HG02973 (cell line): ENCODE results near the gene LRRC56.
A peak's percentile ranks its signal among the peaks of the same experiment; 100 is the strongest.
"Not testable (repeated sequence)": the region's sequence is repeated elsewhere in the genome, so short reads cannot be mapped to it uniquely, and the experiment has no call there.

ENCODE experiments used
- ATAC-seq: cut with Tn5 transposase; IDR thresholded peaks from one replicate; pipeline ENCODE4 v1.9.1; 2021; ENCODE audit warnings: moderate library complexity; ENCODE audit not compliant: unreplicated experiment

Gene LRRC56

DNA sequence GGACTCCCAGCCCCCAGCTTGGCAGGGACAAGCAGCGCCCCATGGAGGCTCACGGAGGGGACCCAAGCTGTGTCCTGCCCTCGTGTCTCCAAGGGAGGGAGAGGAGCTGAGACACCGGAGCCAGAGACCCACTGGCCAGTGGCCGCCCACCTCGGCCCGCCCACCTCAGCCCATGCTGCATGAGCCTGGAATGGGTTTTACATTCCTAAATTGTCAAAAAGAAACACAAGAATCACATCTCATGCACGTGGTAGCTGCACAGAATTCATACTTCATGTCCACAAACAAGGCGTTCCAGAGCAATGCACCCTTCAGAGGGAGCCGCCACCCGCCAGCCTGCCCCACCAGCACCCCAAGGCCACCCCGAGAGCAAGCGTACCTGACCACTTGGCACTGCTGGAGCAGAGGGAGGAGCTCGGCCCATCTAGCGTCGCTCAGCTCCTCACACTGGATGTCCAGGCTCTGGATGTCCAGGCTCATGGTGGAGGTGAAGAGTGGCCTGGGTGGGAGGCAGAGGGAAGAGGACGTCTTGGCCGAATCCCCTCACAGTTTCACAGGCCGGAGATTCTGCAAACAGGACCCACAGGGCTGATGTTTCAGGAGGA lies 35.5 kb upstream of the LRRC56 start:
- ATAC-seq, result no peak

DNA sequence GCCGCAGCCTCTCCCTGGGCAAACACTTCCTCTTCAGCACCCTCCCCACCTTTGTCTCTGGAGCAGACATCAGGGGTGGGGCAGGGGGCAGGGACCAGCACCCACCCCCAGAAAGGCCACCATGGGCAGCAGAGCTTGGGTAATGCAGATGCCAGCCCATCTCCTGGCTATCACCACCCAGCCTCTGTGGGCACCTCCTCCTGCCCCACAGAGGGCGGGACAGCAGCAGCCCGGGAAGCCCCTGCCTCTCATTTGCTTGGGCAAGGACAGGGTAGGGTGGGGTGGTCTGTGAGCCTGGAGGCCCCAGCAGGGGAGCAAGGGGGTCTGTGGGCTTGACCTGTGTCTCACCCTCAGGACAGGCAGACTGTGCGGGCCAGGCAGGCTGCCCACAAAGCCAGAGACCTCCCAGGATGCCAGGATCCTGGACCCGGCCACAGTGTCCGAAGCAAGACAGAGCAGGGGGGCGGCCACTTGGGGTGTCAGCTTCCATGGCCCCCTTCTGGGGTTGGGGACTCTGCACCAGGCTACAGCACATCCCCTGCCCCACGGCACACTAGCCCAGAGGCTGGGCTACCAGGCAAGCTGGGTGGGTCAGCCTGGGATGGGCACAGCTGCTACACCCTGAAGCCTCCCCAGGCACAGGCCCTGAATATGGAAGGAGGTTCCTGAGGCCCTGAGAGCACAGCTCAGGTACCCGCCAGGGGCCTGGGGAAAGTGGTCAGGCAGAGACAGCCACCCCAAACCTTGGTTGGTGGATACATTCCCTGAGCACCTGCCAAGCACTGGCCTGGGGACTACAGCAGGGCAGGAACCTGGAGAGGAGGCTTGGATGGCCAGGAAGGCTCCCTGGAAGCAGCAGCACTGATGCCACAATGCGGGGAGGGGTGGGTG lies 34.8 kb upstream of the LRRC56 start:
- no peak for ATAC-seq

DNA sequence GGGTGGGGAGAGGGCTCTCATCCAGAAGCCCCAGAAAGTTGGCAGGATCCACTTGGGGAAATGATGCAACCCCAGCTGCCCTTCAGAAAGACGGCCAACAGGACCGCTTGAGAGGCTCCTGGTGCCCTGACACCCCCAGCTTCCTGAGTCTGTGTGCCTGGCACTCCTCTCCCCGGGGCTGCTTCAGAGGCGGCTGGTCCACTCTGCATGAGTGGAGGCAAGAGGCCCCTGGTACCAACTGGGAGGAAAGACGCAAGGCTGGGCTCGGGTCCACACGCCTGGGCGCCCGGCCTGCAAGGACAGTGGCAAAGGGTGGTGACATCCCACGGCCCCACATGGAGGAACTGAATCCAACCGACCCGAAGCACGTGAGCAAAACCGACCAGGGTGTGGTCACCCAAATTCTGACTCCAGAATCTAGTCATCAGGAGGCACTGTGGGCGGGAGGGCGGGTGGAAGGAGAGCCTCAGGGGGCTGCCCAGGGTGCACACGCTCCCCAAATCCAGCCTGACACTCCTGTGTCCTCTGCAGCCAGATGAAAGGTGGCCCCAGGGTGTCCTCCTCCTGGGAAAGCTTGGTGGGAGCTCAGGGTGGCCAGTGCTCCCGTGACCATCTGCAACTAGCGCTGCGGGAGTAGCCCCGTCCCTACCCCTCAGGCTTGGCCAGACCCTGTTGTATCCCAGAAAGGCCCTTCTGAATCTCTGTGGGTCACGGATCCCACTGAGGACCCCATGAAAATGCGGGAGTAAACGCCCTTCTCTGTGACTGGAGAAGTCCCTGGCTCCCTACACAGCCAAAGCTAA lies 33.9 kb upstream of the LRRC56 start:
- ATAC-seq, result no peak

DNA sequence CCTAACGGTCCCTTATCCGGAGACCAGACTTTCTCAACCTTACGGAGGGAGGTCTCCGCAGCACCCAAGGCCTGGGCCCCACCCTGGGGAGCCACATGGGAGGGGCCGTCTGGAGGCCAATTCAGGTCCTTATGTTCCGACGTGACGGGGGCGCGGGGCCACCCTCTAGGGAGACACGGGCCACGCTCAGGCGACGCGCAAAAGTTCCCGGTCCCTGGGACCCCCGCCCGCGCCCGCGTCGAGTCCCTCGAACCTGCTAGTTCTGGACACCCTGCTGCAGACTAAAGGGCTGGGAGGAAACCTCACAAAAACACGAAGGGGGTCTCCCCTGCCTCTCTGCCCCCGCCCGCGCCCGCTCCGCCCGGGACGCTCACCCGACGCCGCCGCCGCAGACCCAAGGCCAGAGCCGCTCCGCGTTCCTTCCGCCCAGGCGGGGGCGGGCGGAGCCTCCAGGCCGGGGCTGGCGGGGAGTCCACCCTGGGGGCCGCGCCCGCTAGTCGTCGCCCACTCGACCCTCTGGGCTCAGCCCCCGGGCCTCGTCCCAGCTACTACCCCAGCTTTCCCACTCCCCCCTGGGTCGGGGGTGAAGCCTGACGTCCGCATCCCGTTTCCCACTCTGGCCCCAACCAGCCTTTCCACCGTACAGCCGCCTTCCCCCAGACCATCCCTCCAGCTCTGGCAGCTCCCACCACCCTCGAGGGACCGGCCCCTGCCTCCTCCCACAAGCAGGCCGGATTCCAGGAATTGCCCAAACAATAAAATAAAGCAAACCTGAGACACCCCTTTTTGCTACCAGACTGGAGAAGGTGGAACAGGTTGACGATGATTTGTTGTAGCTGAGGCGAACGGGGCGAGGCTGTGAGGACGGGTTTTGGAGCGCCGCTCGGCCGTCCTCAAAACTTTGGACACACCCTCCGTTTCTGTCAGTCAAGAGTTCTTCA lies 33.0 kb upstream of the LRRC56 start:
- no peak for ATAC-seq

DNA sequence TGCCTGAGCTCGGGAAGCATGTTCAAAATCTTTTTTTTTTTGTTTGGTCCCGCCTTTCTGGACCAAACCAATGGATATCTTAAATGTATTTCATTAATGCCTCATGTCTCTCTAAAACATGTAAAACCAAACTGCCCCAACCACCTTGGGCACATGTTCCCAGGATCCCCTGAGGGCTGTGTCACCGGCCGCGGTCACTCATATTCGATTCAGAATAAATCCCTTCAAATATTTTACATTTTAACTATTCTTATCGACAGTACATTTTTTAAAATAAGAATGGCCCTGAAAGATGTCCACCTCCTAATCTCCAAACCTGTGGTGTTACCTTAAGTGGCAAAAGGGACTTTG lies 32.4 kb upstream of the LRRC56 start:
- ATAC-seq, result no peak

DNA sequence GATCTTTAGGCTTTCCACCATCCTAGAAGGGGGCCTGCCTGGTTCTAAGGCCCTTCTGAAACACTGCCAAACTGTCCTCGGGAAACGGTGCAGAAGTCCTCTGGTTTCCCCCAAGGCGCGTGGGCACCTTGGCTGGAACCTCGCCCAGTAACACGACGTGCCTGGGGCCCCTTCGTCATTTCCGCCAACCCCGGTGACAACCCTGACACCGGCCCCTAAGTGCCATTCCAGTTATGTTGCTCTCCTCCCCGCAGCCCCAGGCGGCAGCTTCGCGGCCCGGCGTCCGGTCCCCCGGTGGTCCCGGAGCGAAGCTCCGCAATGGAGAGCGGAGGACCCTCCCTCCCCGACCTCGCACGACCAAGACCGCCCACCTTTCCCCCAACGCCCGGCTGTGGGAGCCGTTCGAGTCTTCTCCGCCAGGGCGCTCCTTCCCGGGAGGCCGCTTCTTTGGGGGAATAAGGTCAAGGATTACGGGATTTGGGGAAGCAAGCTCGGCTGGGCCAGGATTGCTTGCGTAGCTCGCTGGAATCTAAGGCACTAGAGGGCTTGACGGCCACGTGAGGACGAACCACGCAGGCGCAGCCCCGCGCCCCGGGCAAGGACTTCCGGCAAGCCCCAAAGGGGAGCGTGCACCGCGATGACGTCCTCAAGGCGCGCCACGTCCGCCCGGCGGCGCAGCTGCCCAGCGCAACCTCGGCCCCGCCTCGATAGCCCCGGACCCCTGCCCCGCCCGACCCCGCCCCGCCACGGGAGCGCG lies 30.9 kb upstream of the LRRC56 start:
- ATAC-seq, result peak; percentile 52

DNA sequence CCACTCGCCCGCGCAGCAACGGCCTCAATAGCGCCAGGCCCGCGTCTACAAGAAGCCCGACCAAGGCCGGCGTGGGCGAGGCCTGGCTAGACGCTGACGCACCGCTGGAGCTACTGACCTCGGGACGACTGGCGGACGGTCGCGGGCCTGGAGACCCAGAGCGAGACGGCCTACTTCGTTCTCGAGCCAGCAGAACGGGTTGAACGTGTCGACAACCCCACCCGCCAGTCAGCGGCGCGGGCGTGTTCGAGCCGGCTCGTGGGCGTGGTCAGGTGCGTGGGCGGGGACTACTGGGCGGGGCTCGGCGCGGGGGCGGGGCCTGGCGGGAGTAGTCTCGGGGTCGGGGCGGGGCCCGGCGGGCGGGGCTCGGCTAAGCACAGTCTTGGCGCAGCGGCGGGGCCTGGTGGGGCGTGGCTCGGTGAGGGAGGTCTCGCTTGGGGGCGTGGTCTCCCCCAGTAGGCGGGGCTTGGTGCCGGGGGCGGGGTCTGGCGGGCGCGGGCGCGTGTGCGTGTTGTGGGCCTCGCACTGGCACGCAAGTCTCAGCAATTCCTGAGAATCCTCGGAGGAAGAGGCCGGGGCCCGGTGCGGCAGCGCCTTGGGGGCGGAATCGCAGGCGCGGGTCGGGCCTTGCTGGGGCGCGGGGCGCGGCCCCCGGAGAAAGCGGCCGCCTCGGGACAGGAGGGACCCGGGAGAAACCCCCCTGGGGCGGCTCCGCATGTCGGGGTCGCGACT lies 30.2 kb upstream of the LRRC56 start, which contains the start of gene RNH1:
Gene RNH1, minus strand, starts transcription at position 248 of the 732 bp plus-strand sequence. CDS start 5,080 bp downstream, outside the sequence.
- peak; percentile 46 for ATAC-seq

DNA sequence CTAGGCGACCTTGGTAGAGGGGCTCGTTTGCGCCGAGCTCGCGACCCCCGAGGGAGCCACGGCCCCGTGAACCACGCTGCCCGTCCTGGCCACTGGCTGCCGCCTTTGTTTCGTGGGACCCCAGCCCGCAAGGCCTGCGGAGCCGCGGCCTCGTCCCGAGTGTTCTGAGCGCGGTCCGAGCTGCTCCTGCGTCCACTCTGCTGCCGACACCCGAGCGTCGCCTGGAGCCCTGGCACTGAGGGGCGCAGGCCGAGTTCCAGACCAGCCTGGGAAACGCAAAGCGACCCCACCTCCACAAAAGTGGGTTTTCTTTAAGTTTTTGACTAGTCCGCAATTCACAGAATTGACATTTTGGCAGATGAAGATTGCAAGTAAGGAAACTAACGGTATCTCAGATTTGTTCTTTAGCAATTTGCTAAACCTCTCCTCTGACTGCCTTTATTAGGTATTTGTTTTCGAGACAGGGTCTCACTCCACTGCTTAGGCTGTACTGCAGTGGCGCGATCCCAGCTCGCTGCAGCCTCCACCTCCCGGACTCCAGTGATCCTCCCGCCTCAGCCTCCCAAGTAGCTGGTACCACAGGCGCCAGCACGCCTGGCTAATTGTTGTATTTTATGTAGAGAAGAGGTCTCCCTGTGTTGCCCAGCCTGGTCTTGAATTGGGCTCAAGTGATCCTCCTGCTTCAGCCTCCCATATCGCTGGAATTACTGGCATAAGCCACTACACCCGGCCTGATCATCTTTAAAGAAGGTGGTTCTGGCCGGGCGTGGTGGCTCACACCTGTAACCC lies 29.4 kb upstream of the LRRC56 start:
- no peak for ATAC-seq

DNA sequence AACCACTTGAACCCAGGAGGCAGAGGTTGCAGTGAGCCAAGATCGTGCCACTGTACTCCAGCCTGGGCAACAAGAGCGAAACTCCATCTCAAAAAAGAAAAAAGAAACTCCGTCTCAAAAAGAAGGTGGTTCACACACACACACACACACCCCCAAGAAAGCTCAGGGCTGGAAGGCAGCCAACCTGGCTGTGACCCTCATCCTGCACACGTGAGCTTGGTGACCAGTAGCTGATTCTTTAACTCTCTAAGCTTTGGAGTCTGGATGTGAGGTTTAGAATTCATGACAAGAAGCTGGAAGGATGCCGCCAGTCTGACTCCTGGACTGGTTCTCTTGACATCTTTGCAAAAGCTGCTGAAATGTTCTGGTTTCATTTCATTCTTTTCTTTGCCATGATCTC lies 28.4 kb upstream of the LRRC56 start:
- no peak for ATAC-seq

DNA sequence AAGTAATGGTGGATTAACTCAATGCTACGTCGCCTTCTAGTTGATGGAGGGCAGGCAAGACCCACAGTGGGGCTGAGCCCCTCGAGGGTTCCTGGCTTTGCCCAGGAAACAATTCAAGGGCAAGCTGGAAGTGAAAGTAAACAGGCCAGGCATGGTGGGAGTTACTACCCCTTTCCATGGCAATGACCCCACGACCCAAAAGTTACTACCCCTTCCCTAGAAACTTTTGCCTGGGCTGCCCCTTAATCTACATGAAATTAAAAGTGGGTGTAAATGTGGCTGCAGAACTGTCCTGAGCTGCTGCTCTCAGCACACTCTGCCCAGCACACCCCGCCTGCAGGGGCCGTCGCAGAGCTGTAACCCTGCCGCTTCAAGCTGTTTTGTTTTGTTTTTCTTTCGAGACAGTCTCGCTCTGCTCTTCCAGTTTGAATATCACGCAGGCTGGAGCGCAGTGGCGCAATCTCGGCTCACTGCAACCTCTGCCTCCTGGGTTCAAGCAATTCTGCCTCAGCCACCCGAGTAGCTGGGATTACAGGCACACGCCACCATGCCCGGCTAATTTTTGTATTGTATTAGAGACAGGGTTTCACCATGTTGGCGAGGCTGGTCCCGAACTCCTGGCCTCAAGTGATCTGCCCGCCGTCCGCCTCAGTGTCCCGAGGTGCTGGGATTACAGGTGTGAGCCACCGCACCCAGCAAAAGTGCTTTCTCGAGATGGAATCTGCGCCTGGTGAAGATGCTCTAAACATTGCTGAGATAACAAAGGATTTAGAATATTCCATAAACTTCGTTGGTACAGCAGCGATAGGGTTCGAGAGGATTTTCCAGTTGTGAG lies 24.3 kb upstream of the LRRC56 start:
- no peak for ATAC-seq

DNA sequence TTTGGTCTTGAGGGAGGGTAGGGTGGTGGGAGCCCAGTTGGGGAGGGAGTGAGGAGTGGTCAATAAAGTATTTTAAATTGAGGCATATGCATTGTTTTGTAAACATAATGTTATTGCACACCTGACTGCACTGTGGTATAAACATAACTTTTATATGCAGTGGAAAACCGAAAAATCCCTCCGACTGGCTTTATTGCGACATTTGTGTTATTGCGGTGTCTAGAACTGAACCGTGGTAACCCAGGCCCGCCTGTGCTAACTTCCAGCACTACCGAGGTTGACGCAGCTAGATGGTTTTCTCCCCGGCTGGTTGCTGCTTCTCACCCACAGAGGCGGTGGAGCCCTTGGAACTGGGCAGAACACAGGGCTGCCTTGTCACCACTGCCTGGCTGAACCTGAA lies 22.7 kb upstream of the LRRC56 start:
- no peak for ATAC-seq

DNA sequence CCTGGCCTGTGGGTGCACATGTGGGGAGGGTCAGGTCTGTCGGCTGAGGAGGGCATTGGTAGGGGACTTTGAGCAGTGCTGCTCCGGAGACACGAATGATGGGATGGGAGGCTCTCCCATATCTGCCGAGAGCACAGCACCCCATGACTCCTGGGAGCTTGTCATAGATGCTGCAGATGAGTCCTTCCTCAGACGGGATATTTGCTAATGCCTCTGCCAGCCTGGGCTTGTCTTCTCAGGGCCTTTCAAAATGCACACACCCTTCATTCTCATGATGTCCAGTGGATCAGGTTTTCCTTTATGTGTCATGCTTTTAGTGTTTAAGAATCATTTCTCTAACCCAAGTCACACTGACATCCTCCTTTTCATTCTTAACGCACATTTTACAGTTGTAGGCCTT lies 22.2 kb upstream of the LRRC56 start:
- ATAC-seq, result no peak

DNA sequence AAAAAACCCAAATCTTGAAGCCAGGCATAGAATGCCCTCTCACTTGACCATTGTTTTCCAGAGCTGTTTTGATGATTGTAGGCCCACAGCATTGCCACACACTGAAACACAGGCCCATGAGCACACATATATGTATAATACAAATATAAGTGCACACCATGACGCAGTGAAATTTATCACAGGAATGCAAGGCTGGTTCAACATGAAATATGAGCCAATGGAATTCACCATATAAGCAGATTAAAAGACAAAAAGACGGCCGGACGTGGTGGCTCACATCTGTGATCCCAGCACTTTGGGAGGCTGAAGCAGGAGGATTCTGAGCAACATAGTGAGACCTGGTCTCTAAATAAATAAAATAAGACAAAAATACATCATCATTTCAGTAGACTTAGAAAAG lies 20.9 kb upstream of the LRRC56 start:
- ATAC-seq, result no peak

DNA sequence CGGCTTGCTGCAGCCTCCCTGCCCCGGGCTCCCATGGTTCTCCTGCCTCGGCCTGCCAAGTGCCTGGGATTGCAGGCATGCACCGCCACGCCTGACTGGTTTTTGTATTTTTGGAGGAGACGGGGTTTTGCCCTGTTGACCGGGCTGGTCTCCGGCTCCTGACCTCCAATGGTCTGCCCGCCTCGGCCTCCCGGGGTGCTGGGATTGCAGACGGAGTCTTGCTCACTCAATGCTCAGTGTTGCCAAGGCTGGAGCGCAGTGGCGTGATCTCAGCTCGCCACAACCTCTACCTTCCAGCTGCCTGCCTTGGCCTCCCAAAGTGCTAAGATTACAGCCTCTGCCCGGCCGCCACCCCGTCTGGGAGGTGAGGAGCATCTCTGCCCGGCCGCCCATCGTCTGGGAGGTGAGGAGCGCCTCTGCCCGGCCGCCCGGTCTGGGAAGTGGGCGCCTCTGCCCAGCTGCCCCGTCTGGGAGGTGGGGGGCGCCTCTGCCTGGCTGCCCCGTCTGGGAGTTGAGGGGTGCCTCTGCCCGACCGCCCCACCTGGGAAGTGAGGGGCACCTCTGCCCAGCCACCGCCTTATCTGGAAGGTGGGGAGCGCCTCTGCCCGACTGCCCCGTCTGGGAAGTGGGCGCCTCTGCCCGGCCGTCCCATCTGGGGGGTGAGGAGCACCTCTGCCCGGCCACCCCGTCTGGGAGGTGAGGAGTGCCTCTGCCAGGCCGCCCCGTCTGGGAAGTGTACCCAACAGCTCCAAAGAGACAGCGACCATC lies 20.2 kb upstream of the LRRC56 start:
- ATAC-seq, result not testable (repeated sequence)

DNA sequence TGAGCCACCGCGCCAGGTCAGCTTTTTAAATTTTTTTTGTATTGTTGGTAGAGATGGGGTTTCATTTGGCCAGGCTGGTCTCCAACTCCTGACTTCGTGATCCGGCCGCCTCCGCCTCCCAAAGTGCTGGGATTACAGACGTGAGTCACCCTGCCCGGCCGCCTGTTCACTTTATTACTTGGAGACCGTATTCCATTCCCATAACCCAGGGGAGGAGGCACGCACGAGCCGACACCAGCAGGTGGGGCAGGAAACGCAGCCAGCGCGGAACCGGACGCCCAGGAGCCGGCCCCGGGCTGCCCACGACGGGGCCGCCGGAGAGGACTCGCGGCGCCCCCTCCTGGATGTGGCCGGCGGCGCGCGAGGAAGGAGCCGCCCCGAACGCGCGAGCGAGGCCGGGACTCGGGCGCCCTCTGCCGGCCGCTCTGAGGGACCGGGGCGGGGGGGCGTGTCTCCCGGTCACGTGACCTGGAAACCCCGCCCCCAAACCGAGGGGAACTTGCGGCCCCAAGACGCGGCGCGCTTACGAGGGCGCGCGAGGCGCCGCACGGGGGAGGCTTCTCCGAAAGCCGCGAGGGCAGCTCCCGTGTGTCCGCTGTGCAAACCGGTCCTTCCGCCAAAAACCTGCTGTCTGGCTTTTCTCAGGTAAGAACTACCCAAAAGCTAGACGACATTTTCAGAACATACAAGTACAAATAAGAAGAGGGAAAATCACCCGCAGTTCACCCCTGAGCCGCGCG lies 18.7 kb upstream of the LRRC56 start:
- peak; percentile 82 for ATAC-seq
